ENCODE measurements around the gene BUD13. TPM values are rescaled to one million over a fixed set of nuclear protein-coding genes. Genes with fewer than 3 reads are reported as not detected.

The BUD13 gene
- polyA plus RNA-seq, 1 donor (not counting 4 experiments of a cell fraction or from before 2014, with no cell fraction given), result 12.6 TPM

GRCh38 chr11:116794851-116795250 lies 22.1 kb upstream of the BUD13 start:
- peaks cover 14% of the 10 kb centered on the region for H3K4me1 ChIP-seq (ENCODE audit: control insufficient read depth, extremely low read depth, insufficient read depth, low read length)
- TF ChIP-seq CTCF (optimal IDR thresholded peaks at IDR 0.05 in 1 of 3, IDR thresholded peaks at IDR 0.05 in 1 of 3, conservative IDR thresholded peaks at IDR 0.05 in 1 of 3; ENCODE audit: extremely low read depth in 1 of 3, insufficient read depth in 2 of 3, low read length in 3 of 3) (no peak), EZH2 (IDR thresholded peaks at IDR 0.05; ENCODE audit: low read length) (no peak)
- no peaks in the 10 kb centered on the region for H3K9me3 ChIP-seq (ENCODE audit: control insufficient read depth, low read depth, low read length)
- no peak overlapping the region for H3K4me2 ChIP-seq (ENCODE audit: control insufficient read depth, extremely low read depth, insufficient read depth, low read depth, low read length)
- dilution Hi-C loops (cut with MboI; ENCODE audit: extremely low pct_ligation_motif_present, low sequenced_read_pairs), result no loop called here
- no peak overlapping the region for H3K9ac ChIP-seq (ENCODE audit: control insufficient read depth, extremely low read depth, insufficient read depth, low read length)
- H4K20me1 ChIP-seq (ENCODE audit: control insufficient read depth, extremely low read depth, insufficient read depth, low read length), result no peaks in the 10 kb centered on the region
- DNase-seq (ENCODE audit: low read depth, low spot score) (no peak), FAIRE-seq (no peak)
- H3K36me3 ChIP-seq (ENCODE audit: control insufficient read depth in 2 of 2, extremely low read depth in 1 of 2, insufficient read depth in 2 of 2, low read length in 2 of 2), result no peaks in the 10 kb centered on the region
- H3K27ac ChIP-seq (ENCODE audit: control insufficient read depth, insufficient read depth, low read length), result no peak overlapping the region
- no peaks in the 10 kb centered on the region for H3K79me2 ChIP-seq (ENCODE audit: control insufficient read depth, insufficient read depth, low read length)
- no peaks in the 10 kb centered on the region for H3K27me3 ChIP-seq (ENCODE audit: control insufficient read depth, extremely low read depth, insufficient read depth, low read length)
- no peak overlapping the region for H2AFZ ChIP-seq (ENCODE audit: control insufficient read depth, low read length)
- no peak overlapping the region for H3K4me3 ChIP-seq (ENCODE audit: control insufficient read depth in 2 of 3, extremely low read depth in 1 of 3, insufficient read depth in 2 of 3, low read depth in 1 of 3, low read length in 3 of 3)
- H3K9me1 ChIP-seq (ENCODE audit: control insufficient read depth, extremely low read depth, insufficient read depth, low read length), result no peaks in the 10 kb centered on the region

- no peak for TF ChIP-seq CTCF (optimal IDR thresholded peaks at IDR 0.05 in 1 of 3, IDR thresholded peaks at IDR 0.05 in 1 of 3, conservative IDR thresholded peaks at IDR 0.05 in 1 of 3; ENCODE audit: extremely low read depth in 1 of 3, insufficient read depth in 2 of 3, low read length in 3 of 3)
- no peak for TF ChIP-seq EZH2 (IDR thresholded peaks at IDR 0.05; ENCODE audit: low read length)
- peaks cover 14% of the 10 kb centered on the region for H3K4me1 ChIP-seq (ENCODE audit: control insufficient read depth, extremely low read depth, insufficient read depth, low read length)
- FAIRE-seq (peak; percentile 32), DNase-seq (ENCODE audit: low read depth, low spot score) (no peak)
- dilution Hi-C loops (cut with MboI; ENCODE audit: extremely low pct_ligation_motif_present, low sequenced_read_pairs), result no loop called here
- H2AFZ ChIP-seq (ENCODE audit: control insufficient read depth, low read length), result peak overlapping the region; percentile 71
- no peak overlapping the region for H3K27ac ChIP-seq (ENCODE audit: control insufficient read depth, insufficient read depth, low read length)
- no peaks in the 10 kb centered on the region for H3K9me3 ChIP-seq (ENCODE audit: control insufficient read depth, low read depth, low read length)
- no peaks in the 10 kb centered on the region for H3K79me2 ChIP-seq (ENCODE audit: control insufficient read depth, insufficient read depth, low read length)
- H3K9ac ChIP-seq (ENCODE audit: control insufficient read depth, extremely low read depth, insufficient read depth, low read length), result no peak overlapping the region
- H3K4me3 ChIP-seq (ENCODE audit: control insufficient read depth in 2 of 3, extremely low read depth in 1 of 3, insufficient read depth in 2 of 3, low read depth in 1 of 3, low read length in 3 of 3), result no peak overlapping the region
- H3K36me3 ChIP-seq (ENCODE audit: control insufficient read depth in 2 of 2, extremely low read depth in 1 of 2, insufficient read depth in 2 of 2, low read length in 2 of 2), result no peaks in the 10 kb centered on the region
- H3K27me3 ChIP-seq (ENCODE audit: control insufficient read depth, extremely low read depth, insufficient read depth, low read length), result no peaks in the 10 kb centered on the region
- no peak overlapping the region for H3K4me2 ChIP-seq (ENCODE audit: control insufficient read depth, extremely low read depth, insufficient read depth, low read depth, low read length)
- H3K9me1 ChIP-seq (ENCODE audit: control insufficient read depth, extremely low read depth, insufficient read depth, low read length), result no peaks in the 10 kb centered on the region
- no peaks in the 10 kb centered on the region for H4K20me1 ChIP-seq (ENCODE audit: control insufficient read depth, extremely low read depth, insufficient read depth, low read length)
Measured at GRCh38 chr11:116793772-116794097, 20.9 kb upstream of the BUD13 start.
